ENCODE results near the gene FZD4.

DNA sequence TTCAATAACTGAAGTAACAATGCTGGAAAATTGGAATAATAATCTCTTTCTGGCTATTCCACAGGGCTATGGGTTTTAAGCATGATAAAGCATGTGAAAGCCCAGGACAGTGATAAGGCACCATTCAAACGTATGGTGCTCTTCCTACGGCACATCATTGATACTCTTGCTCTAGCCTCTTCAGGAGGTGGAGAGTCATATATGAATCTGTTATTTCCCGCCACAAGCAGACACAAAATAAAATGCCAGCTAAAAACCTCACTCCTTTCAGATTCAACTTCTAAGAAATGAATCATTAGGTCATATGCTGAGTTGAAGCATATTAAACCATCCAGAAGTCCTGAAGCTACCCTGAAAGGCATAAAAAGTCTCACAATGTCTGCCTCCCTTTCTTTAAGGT, 49.9 kb downstream of the FZD4 start:
- no peak for TF ChIP-seq CTCF (IDR thresholded peaks at IDR 0.05)
- no peak for TF ChIP-seq ZFX (IDR thresholded peaks at IDR 0.05; ENCODE audit: borderline replicate concordance)

Data from 22Rv1 (cell line).